H1 (cell line): Measurements from ENCODE around the gene RAD51B. TPM values are rescaled to one million over a fixed set of nuclear protein-coding genes. Genes with fewer than 3 reads are reported as not detected.

Experiments used
- BCL11A ChIP-seq, 2 experiments: IDR thresholded peaks; one replicate each; pipeline ENCODE4 v1.6.1; 2011; ENCODE audit warnings: low read depth in 2 of 2, low read length in 2 of 2, mild to moderate bottlenecking in 2 of 2
- RBBP5 ChIP-seq: IDR thresholded peaks from 2 replicates; pipeline ENCODE4 v1.7.1; 2012; ENCODE audit warnings: low read depth, mild to moderate bottlenecking, inconsistent platforms, low read length, moderate library complexity, borderline replicate concordance
- RFX5 ChIP-seq: IDR thresholded peaks from 2 replicates; pipeline ENCODE4 v1.6.1; 2011; ENCODE audit warnings: low read depth, low read length, improper control_type of control experiment, borderline replicate concordance
- polyA plus RNA-seq, 7 experiments: library from polyadenylated mRNA; depleted of rRNA in 3 of 7; stranded (reverse) in 5 of 7; unstranded in 2 of 7; fragments of >200 nt in 5 of 7; fragments of 200-250 nt in 2 of 7; gene quantifications; 1 replicate in 5 of 7; 2 replicates in 1 of 7; 4 replicates in 1 of 7; pipeline versions ENCODE4 v1.2.1 to v1.2.3, GENCODE V29; 2011 to 2013; ENCODE audit warnings: missing spikeins in 2 of 7, mixed read lengths in 2 of 7
- total RNA-seq: library from RNA; stranded (reverse); fragmentation: NEBNext Ultra II Directional; extraction: Animal tissue kit (Norgen Biotek cat#: 25700); gene quantifications from 2 replicates; pipeline ENCODE4 v1.2.1, GENCODE V29; 2021

The RAD51B gene
- total and polyA plus RNA-seq, 2 of the 8 experiments (the other 6 are each of a cell fraction or from before 2014, with no cell fraction given): 3.9 to 14.9 TPM

DNA sequence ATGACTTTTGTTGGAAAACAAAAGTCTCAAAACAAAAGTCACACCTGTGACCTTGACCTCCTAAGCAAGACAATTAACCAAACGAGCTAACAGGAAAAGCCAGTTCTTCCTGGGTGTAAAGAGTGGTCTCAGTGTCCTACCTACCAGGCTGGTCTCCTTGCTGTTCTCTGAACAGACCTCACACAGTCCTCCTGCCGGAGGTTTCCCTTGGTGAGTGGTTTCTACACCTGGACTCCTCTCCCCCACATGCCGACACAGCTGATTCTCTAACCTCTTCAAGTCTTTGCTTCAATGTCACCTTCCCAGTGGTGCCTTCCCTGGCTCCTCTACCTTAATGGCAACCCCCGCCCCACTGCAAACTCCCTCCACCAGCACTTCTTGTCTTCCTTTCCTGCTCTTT is 734.7 kb downstream of the RAD51B start (continued):
- TF ChIP-seq RBBP5 (no peak), RFX5 (no peak), BCL11A (IDR thresholded peaks at IDR 0.05; ENCODE audit: low read depth in 2 of 2, low read length in 2 of 2) (no peak)
